ENCODE data around the gene TRIM52. TPM values are rescaled to one million over a fixed set of nuclear protein-coding genes. Genes with fewer than 3 reads are reported as not detected.
A peak's percentile ranks its signal among the peaks of the same experiment; 100 is the strongest.

The TRIM52 gene
- total and polyA plus RNA-seq, 2 of the 13 experiments (the other 11 are each of a cell fraction or from before 2014, with no cell fraction given), result 7.2 to 11.6 TPM

- TF ChIP-seq, protein P1, sequence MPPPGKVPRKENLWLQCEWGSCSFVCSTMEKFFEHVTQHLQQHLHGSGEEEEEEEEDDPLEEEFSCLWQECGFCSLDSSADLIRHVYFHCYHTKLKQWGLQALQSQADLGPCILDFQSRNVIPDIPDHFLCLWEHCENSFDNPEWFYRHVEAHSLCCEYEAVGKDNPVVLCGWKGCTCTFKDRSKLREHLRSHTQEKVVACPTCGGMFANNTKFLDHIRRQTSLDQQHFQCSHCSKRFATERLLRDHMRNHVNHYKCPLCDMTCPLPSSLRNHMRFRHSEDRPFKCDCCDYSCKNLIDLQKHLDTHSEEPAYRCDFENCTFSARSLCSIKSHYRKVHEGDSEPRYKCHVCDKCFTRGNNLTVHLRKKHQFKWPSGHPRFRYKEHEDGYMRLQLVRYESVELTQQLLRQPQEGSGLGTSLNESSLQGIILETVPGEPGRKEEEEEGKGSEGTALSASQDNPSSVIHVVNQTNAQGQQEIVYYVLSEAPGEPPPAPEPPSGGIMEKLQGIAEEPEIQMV (CRISPR knock-in tag; IDR thresholded peaks at IDR 0.05; ENCODE audit: low read depth), result no peak
- TF ChIP-seq PAX8 (CRISPR knock-in tag; IDR thresholded peaks at IDR 0.05; ENCODE audit: borderline replicate concordance), result no peak; the same call in 1 of the 2 replicates
- TF ChIP-seq NR2F1 (CRISPR knock-in tag; IDR thresholded peaks at IDR 0.05), result no peak
- no peak for TF ChIP-seq ZFP90 (CRISPR knock-in tag; IDR thresholded peaks at IDR 0.05; ENCODE audit: borderline replicate concordance)
- TF ChIP-seq SNAPC4 (CRISPR knock-in tag; IDR thresholded peaks at IDR 0.05), result 0 out of 2 replicates have a peak, but pooled peaks have one; percentile 80
- no peak for TF ChIP-seq NR3C1 (CRISPR knock-in tag; IDR thresholded peaks at IDR 0.05)
- peak; percentile 96 for TF ChIP-seq GABPB1 (CRISPR knock-in tag; IDR thresholded peaks at IDR 0.05)
- TF ChIP-seq, protein P2, sequence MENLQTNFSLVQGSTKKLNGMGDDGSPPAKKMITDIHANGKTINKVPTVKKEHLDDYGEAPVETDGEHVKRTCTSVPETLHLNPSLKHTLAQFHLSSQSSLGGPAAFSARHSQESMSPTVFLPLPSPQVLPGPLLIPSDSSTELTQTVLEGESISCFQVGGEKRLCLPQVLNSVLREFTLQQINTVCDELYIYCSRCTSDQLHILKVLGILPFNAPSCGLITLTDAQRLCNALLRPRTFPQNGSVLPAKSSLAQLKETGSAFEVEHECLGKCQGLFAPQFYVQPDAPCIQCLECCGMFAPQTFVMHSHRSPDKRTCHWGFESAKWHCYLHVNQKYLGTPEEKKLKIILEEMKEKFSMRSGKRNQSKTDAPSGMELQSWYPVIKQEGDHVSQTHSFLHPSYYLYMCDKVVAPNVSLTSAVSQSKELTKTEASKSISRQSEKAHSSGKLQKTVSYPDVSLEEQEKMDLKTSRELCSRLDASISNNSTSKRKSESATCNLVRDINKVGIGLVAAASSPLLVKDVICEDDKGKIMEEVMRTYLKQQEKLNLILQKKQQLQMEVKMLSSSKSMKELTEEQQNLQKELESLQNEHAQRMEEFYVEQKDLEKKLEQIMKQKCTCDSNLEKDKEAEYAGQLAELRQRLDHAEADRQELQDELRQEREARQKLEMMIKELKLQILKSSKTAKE (CRISPR knock-in tag; IDR thresholded peaks at IDR 0.05; ENCODE audit: borderline replicate concordance), result 0 out of 2 replicates have a peak, but pooled peaks have one; percentile 41
- peak; percentile 73; the same call in 1 of the 2 replicates for TF ChIP-seq ZNF280B (CRISPR knock-in tag; IDR thresholded peaks at IDR 0.05; ENCODE audit: borderline replicate concordance)
- TF ChIP-seq MYNN (CRISPR knock-in tag; IDR thresholded peaks at IDR 0.05; ENCODE audit: low read depth), result no peak
- TF ChIP-seq, protein P3, sequence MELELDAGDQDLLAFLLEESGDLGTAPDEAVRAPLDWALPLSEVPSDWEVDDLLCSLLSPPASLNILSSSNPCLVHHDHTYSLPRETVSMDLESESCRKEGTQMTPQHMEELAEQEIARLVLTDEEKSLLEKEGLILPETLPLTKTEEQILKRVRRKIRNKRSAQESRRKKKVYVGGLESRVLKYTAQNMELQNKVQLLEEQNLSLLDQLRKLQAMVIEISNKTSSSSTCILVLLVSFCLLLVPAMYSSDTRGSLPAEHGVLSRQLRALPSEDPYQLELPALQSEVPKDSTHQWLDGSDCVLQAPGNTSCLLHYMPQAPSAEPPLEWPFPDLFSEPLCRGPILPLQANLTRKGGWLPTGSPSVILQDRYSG (CRISPR knock-in tag; IDR thresholded peaks at IDR 0.05), result no peak
- no peak for TF ChIP-seq ZNF761 (CRISPR knock-in tag; conservative IDR thresholded peaks at IDR 0.05)
- TF ChIP-seq ZNF350 (CRISPR knock-in tag; IDR thresholded peaks at IDR 0.05; ENCODE audit: borderline replicate concordance, low read depth), result peak; percentile 70
- TF ChIP-seq ZNF660 (CRISPR knock-in tag; IDR thresholded peaks at IDR 0.05; ENCODE audit: borderline replicate concordance, low read depth), result no peak
- peak; percentile 49; the same call in 1 of the 2 replicates for TF ChIP-seq GATA4 (IDR thresholded peaks at IDR 0.05; ENCODE audit: borderline replicate concordance, low read depth)
- peak; percentile 51; the same call in 1 of the 2 replicates for TF ChIP-seq ZNF564 (CRISPR knock-in tag; IDR thresholded peaks at IDR 0.05)
Observed at GRCh38 chr5:181243564-181244343, 17.2 kb downstream of the TRIM52 start, which contains the start of gene RACK1 (continued).

Measured in HepG2 (cell line).